H9 (cell line): Measurements from ENCODE around the gene SPDYC. TPM values are rescaled to one million over a fixed set of nuclear protein-coding genes. Genes with fewer than 3 reads are reported as not detected.

Source experiments
- DNase-seq: peaks from one replicate; pipeline ENCODE4 v3.0.0-alpha.2; 2017
- H2AFZ ChIP-seq: one replicate; pipeline ENCODE4 v1.6.1; 2013; ENCODE audit warnings: mild to moderate bottlenecking, low read length, control low read depth, moderate library complexity
- H2AK5ac ChIP-seq: 2 replicates; pipeline ENCODE4 v1.6.1; 2013; ENCODE audit warnings: low read length, control low read depth, mixed read lengths; ENCODE audit not compliant: insufficient read length
- H2BK120ac ChIP-seq: one replicate; pipeline ENCODE4 v1.6.1; 2013; ENCODE audit warnings: low read depth, mild to moderate bottlenecking, low read length, control low read depth, inconsistent platforms; ENCODE audit not compliant: poor library complexity, severe bottlenecking
- H2BK12ac ChIP-seq: 2 replicates; pipeline ENCODE4 v1.6.1; 2013; ENCODE audit warnings: low read length, control low read depth, mixed read lengths, low read depth; ENCODE audit not compliant: insufficient read length
- H2BK15ac ChIP-seq: 2 replicates; pipeline ENCODE4 v1.6.1; 2013; ENCODE audit warnings: low read depth, low read length, control low read depth
- H2BK20ac ChIP-seq: one replicate; pipeline ENCODE4 v1.6.1; 2013; ENCODE audit warnings: low read depth, mild to moderate bottlenecking, low read length, control low read depth, inconsistent platforms; ENCODE audit not compliant: poor library complexity, severe bottlenecking
- H2BK5ac ChIP-seq: 2 replicates; pipeline ENCODE4 v1.6.1; 2013; ENCODE audit warnings: low read length, control low read depth, mixed read lengths; ENCODE audit not compliant: insufficient read length
- H3K14ac ChIP-seq: 2 replicates; pipeline ENCODE4 v1.6.1; 2013; ENCODE audit warnings: low read length, control low read depth; ENCODE audit not compliant: insufficient read depth
- H3K18ac ChIP-seq: 2 replicates; pipeline ENCODE4 v1.6.1; 2013; ENCODE audit warnings: low read depth, mild to moderate bottlenecking, mixed read lengths, low read length, control low read depth; ENCODE audit not compliant: insufficient read length
- H3K23ac ChIP-seq: 2 replicates; pipeline ENCODE4 v1.6.1; 2013; ENCODE audit warnings: low read length, control low read depth, mixed read lengths, low read depth; ENCODE audit not compliant: insufficient read length
- H3K23me2 ChIP-seq: 2 replicates; pipeline ENCODE4 v1.6.1; 2013; ENCODE audit warnings: low read depth, mild to moderate bottlenecking, mixed read lengths, low read length, control low read depth; ENCODE audit not compliant: insufficient read length, poor library complexity, severe bottlenecking
- H3K27ac ChIP-seq: 2 replicates; pipeline ENCODE4 v1.5.1; 2013; ENCODE audit warnings: low read length, control low read depth, mixed read lengths, low read depth; ENCODE audit not compliant: insufficient read length
- H3K27me3 ChIP-seq: 2 replicates; pipeline ENCODE4 v1.6.1; 2013; ENCODE audit warnings: low read length, control low read depth, inconsistent platforms; ENCODE audit not compliant: insufficient read depth
- H3K4ac ChIP-seq: 2 replicates; pipeline ENCODE4 v1.6.1; 2013; ENCODE audit warnings: low read depth, mild to moderate bottlenecking, control low read depth, inconsistent platforms, low read length, moderate library complexity
- H3K4me1 ChIP-seq: 2 replicates; pipeline ENCODE4 v1.6.1; 2013; ENCODE audit warnings: low read length, control low read depth, inconsistent platforms; ENCODE audit not compliant: insufficient read depth
- H3K4me2 ChIP-seq: 2 replicates; pipeline ENCODE4 v1.6.1; 2013; ENCODE audit warnings: low read length, control low read depth, mixed read lengths; ENCODE audit not compliant: insufficient read length, insufficient read depth
- H3K56ac ChIP-seq: 2 replicates; pipeline ENCODE4 v1.6.1; 2013; ENCODE audit warnings: low read depth, mild to moderate bottlenecking, mixed read lengths, low read length, control low read depth; ENCODE audit not compliant: insufficient read length
- H3K79me1 ChIP-seq: 2 replicates; pipeline ENCODE4 v1.6.1; 2013; ENCODE audit warnings: low read depth, mild to moderate bottlenecking, moderate library complexity, low read length, control low read depth, inconsistent platforms; ENCODE audit not compliant: insufficient read depth, poor library complexity, severe bottlenecking
- H3K79me2 ChIP-seq: 2 replicates; pipeline ENCODE4 v1.6.1; 2013; ENCODE audit warnings: low read length, control low read depth, inconsistent platforms; ENCODE audit not compliant: insufficient read depth
- H3K9ac ChIP-seq: 2 replicates; pipeline ENCODE4 v1.6.1; 2013; ENCODE audit warnings: low read length, control low read depth, mixed read lengths; ENCODE audit not compliant: insufficient read length; ENCODE audit errors: extremely low read depth
- H3K9me3 ChIP-seq: one replicate; pipeline ENCODE4 v1.6.1; 2013; ENCODE audit warnings: low read depth, low read length, inconsistent platforms; ENCODE audit not compliant: control insufficient read depth
- H3T11ph ChIP-seq: one replicate; pipeline ENCODE4 v1.6.1; 2013; ENCODE audit warnings: mild to moderate bottlenecking, low read length, control low read depth, inconsistent platforms
- H4K20me1 ChIP-seq: one replicate; pipeline ENCODE4 v1.6.1; 2013; ENCODE audit not compliant: control insufficient read depth, insufficient read length, insufficient read depth
- H4K5ac ChIP-seq: 2 replicates; pipeline ENCODE4 v1.6.1; 2013; ENCODE audit warnings: low read depth, mild to moderate bottlenecking, mixed read lengths, low read length, control low read depth; ENCODE audit not compliant: insufficient read length
- H4K8ac ChIP-seq: replicated peaks from 2 replicates; pipeline ENCODE4 v1.6.1; 2013; ENCODE audit warnings: low read length, control low read depth, mixed read lengths, low read depth; ENCODE audit not compliant: insufficient read length
- H4K91ac ChIP-seq: 2 replicates; pipeline ENCODE4 v1.6.1; 2013; ENCODE audit warnings: low read depth, mild to moderate bottlenecking, moderate library complexity, mixed read lengths, low read length, control low read depth; ENCODE audit not compliant: insufficient read length
- H3K27ac Mint-ChIP-seq, 3 experiments: 2 replicates in 2 of 3; 3 replicates in 1 of 3; pipeline ENCODE4 v1.8.0; 2020 to 2021; ENCODE audit warnings: mixed read lengths in 3 of 3, mild to moderate bottlenecking in 1 of 3, moderate library complexity in 1 of 3
- H3K27me3 Mint-ChIP-seq: 2 replicates; pipeline ENCODE4 v1.8.0; 2021; ENCODE audit warnings: low read depth, mild to moderate bottlenecking, moderate library complexity, mixed read lengths
- H3K36me3 Mint-ChIP-seq, 3 experiments: 2 replicates in 2 of 3; 3 replicates in 1 of 3; pipeline ENCODE4 v1.8.0; 2020 to 2021; ENCODE audit warnings: low read depth in 3 of 3, mixed read lengths in 3 of 3; ENCODE audit not compliant: insufficient read depth in 1 of 3
- H3K4me1 Mint-ChIP-seq, 2 experiments: 2 replicates each; pipeline ENCODE4 v1.8.0; 2020; ENCODE audit warnings: mixed read lengths in 2 of 2
- H3K4me3 Mint-ChIP-seq, 2 experiments: 2 replicates in 1 of 2; 3 replicates in 1 of 2; pipeline ENCODE4 v1.8.0; 2020 to 2021; ENCODE audit warnings: mild to moderate bottlenecking in 2 of 2, mixed read lengths in 2 of 2, moderate library complexity in 1 of 2
- H3K9me3 Mint-ChIP-seq, 2 experiments: 2 replicates in 1 of 2; 3 replicates in 1 of 2; pipeline ENCODE4 v1.8.0; 2020; ENCODE audit warnings: mild to moderate bottlenecking in 2 of 2, mixed read lengths in 2 of 2, moderate library complexity in 1 of 2
- CTCF ChIP-seq: fragments of 200-600 bp; sonication (generic); conservative IDR thresholded peaks from 3 replicates; pipeline ENCODE4 v1.8.0; 2021; ENCODE audit warnings: antibody characterized with exemption, mild to moderate bottlenecking
- WGBS: extraction: QIAGEN DNeasy Blood & Tissue Kit; methylation state at CpG from one replicate; pipeline ENCODE4 v1.1.7; 2013; ENCODE audit warnings: missing lambda C conversion rate, low lambda C conversion rate, mixed read lengths; ENCODE audit not compliant: insufficient read length; ENCODE audit errors: extremely low coverage; 5-methylcytosine and 5-hydroxymethylcytosine counted together
- total RNA-seq: library from RNA; stranded (reverse); gene quantifications from 2 replicates; pipeline ENCODE4 v1.2.1, GENCODE V29; 2021

Gene SPDYC
- total RNA-seq, 1 experiment from 2014 or later: 0.61 TPM

GRCh38 chr11:65151331-65151899 lies 18.6 kb upstream of the SPDYC start:
- Mint-ChIP-seq H3K4me3 (no peak overlapping the region), H3K27me3 (peaks cover 12% of the 10 kb centered on the region), H3K9me3 (peaks cover 5% of the 10 kb centered on the region in 2 experiments; a peak in 4 of 5 replicates), H3K36me3 (no peaks in the 10 kb centered on the region), H3K4me1 (peaks cover 5 to 6% of the 10 kb centered on the region in 2 experiments; a peak in 3 of 4 replicates), H3K27ac (no peak overlapping the region)
- no peak for DNase-seq
- H4K91ac ChIP-seq: no peak overlapping the region
- no peak overlapping the region for H3K4ac ChIP-seq
- no peak overlapping the region for H3K18ac ChIP-seq
- H3T11ph ChIP-seq: no peak overlapping the region
- H2AK5ac ChIP-seq: no peak overlapping the region
- no peak overlapping the region for H4K5ac ChIP-seq
- H3K14ac ChIP-seq: no peak overlapping the region
- no peaks in the 10 kb centered on the region for H3K79me2 ChIP-seq
- H2BK5ac ChIP-seq: no peak overlapping the region
- H3K79me1 ChIP-seq: no peaks in the 10 kb centered on the region
- H3K27ac ChIP-seq: no peak overlapping the region
- H2BK15ac ChIP-seq: no peak overlapping the region
- no peaks in the 10 kb centered on the region for H4K20me1 ChIP-seq
- H2BK120ac ChIP-seq: no peak overlapping the region
- WGBS: no CpG with 5 or more reads among the region's 3 CpGs
- H2AFZ ChIP-seq: no peak overlapping the region
- H4K8ac ChIP-seq: no peak overlapping the region
- no peak overlapping the region for H3K56ac ChIP-seq
- no peak overlapping the region for H3K4me2 ChIP-seq
- H3K23ac ChIP-seq: no peak overlapping the region
- no peak overlapping the region for H2BK20ac ChIP-seq
- no peaks in the 10 kb centered on the region for H3K4me1 ChIP-seq
- H3K23me2 ChIP-seq: no peaks in the 10 kb centered on the region
- TF ChIP-seq CTCF: no peak
- H3K9me3 ChIP-seq: no peaks in the 10 kb centered on the region
- no peak overlapping the region for H3K9ac ChIP-seq
- H2BK12ac ChIP-seq: no peak overlapping the region
- no peaks in the 10 kb centered on the region for H3K27me3 ChIP-seq
